ENCODE results near the gene POGZ.

- TF ChIP-seq EZH2 (IDR thresholded peaks at IDR 0.05; ENCODE audit: borderline replicate concordance, low read depth, low read length, severe bottlenecking) (no peak), CTCF (IDR thresholded peaks at IDR 0.05; ENCODE audit: borderline replicate concordance, extremely low read depth, low read length, poor library complexity, severe bottlenecking) (no peak)
Measured at GRCh38 chr1:151459331-151460046, at the start of gene POGZ.

Measured in DND-41 (cell line).